Omental fat pad (tissue), 4 donors: ENCODE data around the gene AKAP6. TPM values are rescaled to one million over a fixed set of nuclear protein-coding genes. Genes with fewer than 3 reads are reported as not detected.

Experiments used
- ATAC-seq: fragments of 150-250 bp; one replicate; pipeline ENCODE4 v1.9.1; 2016; ENCODE audit warnings: mild to moderate bottlenecking, moderate library complexity; ENCODE audit not compliant: low FRiP score
- DNase-seq: peaks from one replicate; pipeline ENCODE4 v3.0.0-alpha.2; 2019; ENCODE audit warnings: low spot score
- small RNA-seq: library from RNA; depleted of rRNA; stranded (forward); fragments of <200 nt; gene quantifications from one replicate; pipeline ENCODE3, GENCODE V24; 2016
- total RNA-seq, 4 donors: library from RNA; depleted of rRNA; stranded (reverse); fragments of >200 nt; gene quantifications; one replicate each; pipeline ENCODE4 v1.1.0, GENCODE V29; 2016
- TF ChIP-seq, protein P1 (sequence below), 3 donors: fragments of 450-650 bp; IDR thresholded peaks; one replicate each; pipeline ENCODE4 v1.5.1; 2016 to 2017; ENCODE audit warnings: antibody characterized with exemption in 3 of 3, mild to moderate bottlenecking in 3 of 3, moderate library complexity in 2 of 3

AKAP6 gene
- total RNA-seq, 4 donors from 2014 or later = 3.3 to 8.7 (median 5.2) TPM

DNA sequence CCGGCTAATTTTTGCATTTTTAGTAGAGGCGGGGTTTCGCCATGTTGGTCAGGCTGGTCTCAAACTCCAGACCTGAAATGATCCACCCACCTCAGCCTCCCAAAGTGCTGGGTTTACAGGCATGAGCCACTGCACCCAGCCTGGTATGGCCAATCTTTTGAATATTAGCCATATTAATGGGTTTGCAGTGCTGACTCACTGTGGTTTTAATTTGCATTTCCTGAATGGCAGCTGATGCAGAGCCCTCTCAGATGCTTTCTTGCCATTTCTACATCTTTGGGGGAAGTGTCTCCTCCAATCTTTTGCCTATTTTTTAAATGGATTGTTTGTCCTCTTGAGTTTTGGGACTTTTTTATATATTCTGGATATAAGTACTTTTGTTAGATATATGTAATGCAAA lies 554.1 kb downstream of the AKAP6 start:
- DNase-seq (no peak), ATAC-seq (no peak)
- TF ChIP-seq, protein P1, sequence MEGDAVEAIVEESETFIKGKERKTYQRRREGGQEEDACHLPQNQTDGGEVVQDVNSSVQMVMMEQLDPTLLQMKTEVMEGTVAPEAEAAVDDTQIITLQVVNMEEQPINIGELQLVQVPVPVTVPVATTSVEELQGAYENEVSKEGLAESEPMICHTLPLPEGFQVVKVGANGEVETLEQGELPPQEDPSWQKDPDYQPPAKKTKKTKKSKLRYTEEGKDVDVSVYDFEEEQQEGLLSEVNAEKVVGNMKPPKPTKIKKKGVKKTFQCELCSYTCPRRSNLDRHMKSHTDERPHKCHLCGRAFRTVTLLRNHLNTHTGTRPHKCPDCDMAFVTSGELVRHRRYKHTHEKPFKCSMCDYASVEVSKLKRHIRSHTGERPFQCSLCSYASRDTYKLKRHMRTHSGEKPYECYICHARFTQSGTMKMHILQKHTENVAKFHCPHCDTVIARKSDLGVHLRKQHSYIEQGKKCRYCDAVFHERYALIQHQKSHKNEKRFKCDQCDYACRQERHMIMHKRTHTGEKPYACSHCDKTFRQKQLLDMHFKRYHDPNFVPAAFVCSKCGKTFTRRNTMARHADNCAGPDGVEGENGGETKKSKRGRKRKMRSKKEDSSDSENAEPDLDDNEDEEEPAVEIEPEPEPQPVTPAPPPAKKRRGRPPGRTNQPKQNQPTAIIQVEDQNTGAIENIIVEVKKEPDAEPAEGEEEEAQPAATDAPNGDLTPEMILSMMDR (IDR thresholded peaks at IDR 0.05) = no peak

Small RNA genes within 50 kb of the gene (small RNA-seq; reads per million reads assigned to genes)
- gene RN7SL660P = not detected

Other genes with a start within 250 kb of the AKAP6 start
- not detected for gene RNU6-7, start 127.3 kb upstream of the AKAP6 start, total RNA-seq
- gene RNU6-8, start 126.0 kb upstream of the AKAP6 start, total RNA-seq = not detected